ENCODE measurements around the gene LYRM4.

- TF ChIP-seq CTCF (conservative IDR thresholded peaks at IDR 0.05) = no peak
- no peak for TF ChIP-seq EZH2 (IDR thresholded peaks at IDR 0.05; ENCODE audit: low read depth)
Measured at GRCh38 chr6:5230081-5230480, 30.7 kb downstream of the LYRM4 start.
